GM21367 (cell line): ENCODE measurements around the gene KRT78.

Source experiments
- ATAC-seq: cut with Tn5 transposase; IDR thresholded peaks from one replicate; pipeline ENCODE4 v1.9.1; 2021; ENCODE audit not compliant: unreplicated experiment

The KRT78 gene

GRCh38 chr12:52839436-52840105 is 9.2 kb downstream of the KRT78 start:
- no peak for ATAC-seq

- no peak for ATAC-seq
These were observed 10.0 kb downstream of the KRT78 start for GRCh38 chr12:52838609-52839435.

GRCh38 chr12:52837781-52838608 is 10.8 kb downstream of the KRT78 start:
- no peak for ATAC-seq

GRCh38 chr12:52837413-52837741 is 11.4 kb downstream of the KRT78 start:
- ATAC-seq = no peak

- ATAC-seq = no peak
These were observed 12.0 kb downstream of the KRT78 start for GRCh38 chr12:52836491-52837412.

GRCh38 chr12:52836042-52836466 is 12.7 kb downstream of the KRT78 start:
- no peak for ATAC-seq

GRCh38 chr12:52835271-52836041 is 13.3 kb downstream of the KRT78 start:
- ATAC-seq = no peak

- no peak for ATAC-seq
These were observed 14.1 kb downstream of the KRT78 start for GRCh38 chr12:52834727-52835001.

GRCh38 chr12:52833922-52834726 is 14.7 kb downstream of the KRT78 start, which contains the start of gene KRT79:
TSS of gene KRT79 (minus strand) at chr12:52834311. CDS start at chr12:52834260, 51 bp downstream.
- ATAC-seq = no peak

GRCh38 chr12:52832985-52833905 is 15.5 kb downstream of the KRT78 start:
- no peak for ATAC-seq

- no peak for ATAC-seq
These were observed 16.3 kb downstream of the KRT78 start for GRCh38 chr12:52832451-52832850.

- ATAC-seq = no peak
These were observed 17.5 kb downstream of the KRT78 start for GRCh38 chr12:52831251-52831650.

- ATAC-seq = no peak
These were observed 18.6 kb downstream of the KRT78 start for GRCh38 chr12:52829986-52830770.

GRCh38 chr12:52828591-52829021 is 20.2 kb downstream of the KRT78 start:
- ATAC-seq = no peak

GRCh38 chr12:52828156-52828555 is 20.6 kb downstream of the KRT78 start:
- no peak for ATAC-seq

GRCh38 chr12:52827499-52828090 is 21.2 kb downstream of the KRT78 start:
- ATAC-seq = no peak
